ENCODE measurements around the gene PPP2R5B. TPM values are rescaled to one million over a fixed set of nuclear protein-coding genes. Genes with fewer than 3 reads are reported as not detected.

Gene PPP2R5B
- total RNA-seq, 1 experiment from 2014 or later: 8.7 TPM

DNA sequence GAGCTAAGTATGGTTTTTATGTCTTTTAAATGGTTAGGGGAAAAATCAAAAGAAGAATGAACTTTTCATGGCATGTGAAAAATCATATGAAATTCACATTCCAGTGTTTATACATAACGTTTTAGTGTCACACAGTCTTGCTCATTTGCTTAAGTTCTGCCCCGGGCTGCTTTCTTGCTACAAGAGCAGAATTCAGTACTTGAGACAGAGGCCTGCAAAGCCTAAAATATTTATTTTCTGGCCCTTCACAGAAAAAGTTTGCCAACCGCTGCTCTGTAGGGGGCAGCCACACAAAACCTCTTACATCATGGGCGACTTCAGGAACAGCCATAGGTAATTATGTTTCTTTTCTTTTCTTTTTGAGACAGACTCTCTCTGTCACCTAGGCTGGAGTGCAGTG is 6.5 kb upstream of the PPP2R5B start:
- CTCF ChIA-PET: interaction anchor here (1.3 to 4.1 kb wide), 4 partner anchors 14 to 79 kb away, joined by 6 to 14 read pairs (median 8); partner anchors contain the start of genes BATF2 and GPHA2
- H3K9me3 Mint-ChIP-seq: no peaks in the 10 kb centered on the region
- no peak for TF ChIP-seq TEAD1 (CRISPR knock-in tag; IDR thresholded peaks at IDR 0.05)
- peak overlapping the region; percentile 88 for H3K4me3 Mint-ChIP-seq
- POLR2A ChIA-PET: no interaction called here
- no peak for ATAC-seq
- H3K4me1 Mint-ChIP-seq: peaks cover 13% of the 10 kb centered on the region
- H3K27me3 Mint-ChIP-seq (ENCODE audit: low read depth): no peaks in the 10 kb centered on the region
- H3K36me3 Mint-ChIP-seq: no peaks in the 10 kb centered on the region
- no peak for DNase-seq (ENCODE audit: low spot score)
- H3K27ac Mint-ChIP-seq: peak overlapping the region; percentile 98

DNA sequence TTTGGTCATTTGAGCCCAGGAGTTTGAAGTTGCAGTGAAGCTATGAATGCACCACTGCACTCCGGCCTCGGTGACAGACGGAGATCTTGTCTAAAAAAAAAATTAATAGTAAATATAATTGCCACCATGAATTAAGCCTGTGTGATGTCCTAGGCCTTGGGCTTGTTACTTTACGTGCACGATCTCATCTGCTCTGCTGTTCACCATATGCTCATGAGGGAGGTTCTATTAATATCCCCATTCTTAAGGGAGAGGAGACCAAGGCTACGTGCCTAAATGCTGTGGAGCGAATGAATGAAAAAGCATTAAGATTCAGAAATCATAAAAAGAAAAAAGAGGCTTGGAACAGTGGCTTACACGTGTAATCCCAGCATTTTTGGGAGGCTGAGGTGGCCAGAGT is 4.9 kb upstream of the PPP2R5B start:
- Mint-ChIP-seq H3K4me3 (no peak overlapping the region), H3K4me1 (peaks cover 13% of the 10 kb centered on the region), H3K36me3 (no peaks in the 10 kb centered on the region), H3K27ac (no peak overlapping the region), H3K9me3 (no peaks in the 10 kb centered on the region), H3K27me3 (ENCODE audit: low read depth) (no peaks in the 10 kb centered on the region)
- ChIA-PET POLR2A (interaction anchor here (0.6 kb wide), 1 partner anchor 77 kb away, joined by 3 read pairs; the partner anchor contains the start of gene BATF2), CTCF (interaction anchor here (0.7 to 4.1 kb wide), 9 partner anchors 14 to 264 kb away, joined by 3 to 14 read pairs (median 4); partner anchors contain the start of genes ARL2, BATF2 and GPHA2)
- ATAC-seq: no peak
- DNase-seq (ENCODE audit: low spot score): no peak
- TF ChIP-seq ATF1 (CRISPR knock-in tag; IDR thresholded peaks at IDR 0.05) (no peak), E2F4 (CRISPR knock-in tag; IDR thresholded peaks at IDR 0.05; ENCODE audit: borderline replicate concordance, low read depth) (no peak), PRRX2 (CRISPR knock-in tag; IDR thresholded peaks at IDR 0.05) (no peak), ZNF219 (CRISPR knock-in tag; IDR thresholded peaks at IDR 0.05; ENCODE audit: borderline replicate concordance) (no peak), CREM (CRISPR knock-in tag; IDR thresholded peaks at IDR 0.05) (no peak), TCF7 (CRISPR knock-in tag; IDR thresholded peaks at IDR 0.05; ENCODE audit: low read depth) (no peak), ETV6 (CRISPR knock-in tag; IDR thresholded peaks at IDR 0.05) (no peak), SMAD3 (CRISPR knock-in tag; IDR thresholded peaks at IDR 0.05; ENCODE audit: borderline replicate concordance) (no peak), CBFB (CRISPR knock-in tag; IDR thresholded peaks at IDR 0.05; ENCODE audit: low read depth) (no peak), EMX1 (CRISPR knock-in tag; IDR thresholded peaks at IDR 0.05) (no peak), ZNF396 (CRISPR knock-in tag; IDR thresholded peaks at IDR 0.05; ENCODE audit: borderline replicate concordance) (no peak), ATF3 (CRISPR knock-in tag; conservative IDR thresholded peaks at IDR 0.05) (no peak)
- TF ChIP-seq, protein P1, sequence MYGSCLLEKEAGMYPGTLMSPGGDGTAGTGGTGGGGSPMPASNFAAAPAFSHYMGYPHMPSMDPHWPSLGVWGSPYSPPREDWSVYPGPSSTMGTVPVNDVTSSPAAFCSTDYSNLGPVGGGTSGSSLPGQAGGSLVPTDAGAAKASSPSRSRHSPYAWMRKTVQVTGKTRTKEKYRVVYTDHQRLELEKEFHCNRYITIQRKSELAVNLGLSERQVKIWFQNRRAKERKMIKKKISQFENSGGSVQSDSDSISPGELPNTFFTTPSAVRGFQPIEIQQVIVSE (CRISPR knock-in tag; IDR thresholded peaks at IDR 0.05; ENCODE audit: borderline replicate concordance): no peak

DNA sequence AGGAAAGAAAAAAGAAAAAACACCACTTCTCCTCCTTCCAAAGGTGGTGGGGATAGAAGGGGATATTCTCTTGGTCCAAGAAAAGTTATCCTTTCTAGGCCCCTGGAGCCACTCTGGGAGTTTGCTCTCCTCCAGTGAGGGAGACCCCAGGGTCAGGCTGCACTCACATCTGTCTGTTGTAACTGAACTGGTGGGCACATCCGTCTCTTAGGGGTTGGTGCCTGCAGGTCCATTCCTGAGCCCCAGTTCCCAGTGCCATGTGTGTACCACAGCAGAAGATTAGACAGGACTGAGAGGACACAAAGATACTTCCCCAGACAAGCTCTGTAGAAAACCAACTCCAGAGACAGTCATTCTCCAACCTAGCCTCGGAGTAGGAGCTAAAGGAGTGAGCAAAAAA is 4.4 kb upstream of the PPP2R5B start:
- no peak for TF ChIP-seq SMAD4 (CRISPR knock-in tag; IDR thresholded peaks at IDR 0.05)
- TF ChIP-seq, protein P2, sequence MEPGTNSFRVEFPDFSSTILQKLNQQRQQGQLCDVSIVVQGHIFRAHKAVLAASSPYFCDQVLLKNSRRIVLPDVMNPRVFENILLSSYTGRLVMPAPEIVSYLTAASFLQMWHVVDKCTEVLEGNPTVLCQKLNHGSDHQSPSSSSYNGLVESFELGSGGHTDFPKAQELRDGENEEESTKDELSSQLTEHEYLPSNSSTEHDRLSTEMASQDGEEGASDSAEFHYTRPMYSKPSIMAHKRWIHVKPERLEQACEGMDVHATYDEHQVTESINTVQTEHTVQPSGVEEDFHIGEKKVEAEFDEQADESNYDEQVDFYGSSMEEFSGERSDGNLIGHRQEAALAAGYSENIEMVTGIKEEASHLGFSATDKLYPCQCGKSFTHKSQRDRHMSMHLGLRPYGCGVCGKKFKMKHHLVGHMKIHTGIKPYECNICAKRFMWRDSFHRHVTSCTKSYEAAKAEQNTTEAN (CRISPR knock-in tag; IDR thresholded peaks at IDR 0.05): no peak
- TF ChIP-seq GTF2I (CRISPR knock-in tag; conservative IDR thresholded peaks at IDR 0.05): no peak
- Mint-ChIP-seq H3K27me3 (ENCODE audit: low read depth) (no peaks in the 10 kb centered on the region), H3K9me3 (no peaks in the 10 kb centered on the region), H3K4me3 (no peak overlapping the region), H3K4me1 (peaks cover 13% of the 10 kb centered on the region), H3K36me3 (no peaks in the 10 kb centered on the region), H3K27ac (no peak overlapping the region)
- ChIA-PET CTCF (interaction anchor here (0.7 to 4.1 kb wide), 5 partner anchors 13 to 190 kb away, joined by 3 to 14 read pairs (median 4); partner anchors contain the start of genes ARL2 and BATF2), POLR2A (interaction anchor here (0.6 kb wide), 1 partner anchor 77 kb away, joined by 3 read pairs; the partner anchor contains the start of gene BATF2)
- DNase-seq (ENCODE audit: low spot score) (no peak), ATAC-seq (no peak)

- H3K27me3 Mint-ChIP-seq (ENCODE audit: low read depth): no peaks in the 10 kb centered on the region
- no peak for DNase-seq (ENCODE audit: low spot score)
- CTCF ChIA-PET: interaction anchor here (1.4 kb wide), 2 partner anchors 74 to 189 kb away, joined by 3 to 4 read pairs; no protein-coding TSS in a partner anchor
- no peak for ATAC-seq
- POLR2A ChIA-PET: no interaction called here
- H3K27ac Mint-ChIP-seq: no peak overlapping the region
- no peak overlapping the region for H3K4me3 Mint-ChIP-seq
- no peaks in the 10 kb centered on the region for H3K36me3 Mint-ChIP-seq
- no peaks in the 10 kb centered on the region for H3K9me3 Mint-ChIP-seq
- peaks cover 7% of the 10 kb centered on the region for H3K4me1 Mint-ChIP-seq
- no peak for TF ChIP-seq OVOL2 (CRISPR knock-in tag; IDR thresholded peaks at IDR 0.05; ENCODE audit: borderline replicate concordance)
- no peak for TF ChIP-seq GTF2I (CRISPR knock-in tag; conservative IDR thresholded peaks at IDR 0.05)
- TF ChIP-seq AR (CRISPR knock-in tag; IDR thresholded peaks at IDR 0.05): no peak
- no peak for TF ChIP-seq TEAD1 (CRISPR knock-in tag; IDR thresholded peaks at IDR 0.05)
- TF ChIP-seq, protein P3, sequence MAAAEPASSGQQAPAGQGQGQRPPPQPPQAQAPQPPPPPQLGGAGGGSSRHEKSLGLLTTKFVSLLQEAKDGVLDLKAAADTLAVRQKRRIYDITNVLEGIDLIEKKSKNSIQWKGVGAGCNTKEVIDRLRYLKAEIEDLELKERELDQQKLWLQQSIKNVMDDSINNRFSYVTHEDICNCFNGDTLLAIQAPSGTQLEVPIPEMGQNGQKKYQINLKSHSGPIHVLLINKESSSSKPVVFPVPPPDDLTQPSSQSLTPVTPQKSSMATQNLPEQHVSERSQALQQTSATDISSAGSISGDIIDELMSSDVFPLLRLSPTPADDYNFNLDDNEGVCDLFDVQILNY (CRISPR knock-in tag; IDR thresholded peaks at IDR 0.05): no peak
- TF ChIP-seq ATF1 (CRISPR knock-in tag; IDR thresholded peaks at IDR 0.05): no peak
- no peak for TF ChIP-seq NFE2L1 (CRISPR knock-in tag; IDR thresholded peaks at IDR 0.05)
- no peak for TF ChIP-seq ZNF219 (CRISPR knock-in tag; IDR thresholded peaks at IDR 0.05; ENCODE audit: borderline replicate concordance)
- TF ChIP-seq FOXK1 (CRISPR knock-in tag; IDR thresholded peaks at IDR 0.05): no peak
- TF ChIP-seq MYBL2 (CRISPR knock-in tag; IDR thresholded peaks at IDR 0.05): no peak
These were observed 3.1 kb upstream of the PPP2R5B start for GRCh38 chr11:64921384-64921783.
